ENCODE data around the gene BANK1.

- TF ChIP-seq YY1 (IDR thresholded peaks at IDR 0.05; ENCODE audit: insufficient read depth, insufficient read length) = no peak
- no peak for TF ChIP-seq SUZ12 (IDR thresholded peaks at IDR 0.05; ENCODE audit: extremely low read depth, insufficient read depth, insufficient read length)
- TF ChIP-seq ZNF274 (IDR thresholded peaks at IDR 0.05; ENCODE audit: low read depth, low read length) = no peak
These were observed 177.8 kb downstream of the BANK1 start for GRCh38 chr4:101968364-101968763.

All from NT2/D1 (cell line).